ENCODE measurements around the gene TMEM231.

DNA sequence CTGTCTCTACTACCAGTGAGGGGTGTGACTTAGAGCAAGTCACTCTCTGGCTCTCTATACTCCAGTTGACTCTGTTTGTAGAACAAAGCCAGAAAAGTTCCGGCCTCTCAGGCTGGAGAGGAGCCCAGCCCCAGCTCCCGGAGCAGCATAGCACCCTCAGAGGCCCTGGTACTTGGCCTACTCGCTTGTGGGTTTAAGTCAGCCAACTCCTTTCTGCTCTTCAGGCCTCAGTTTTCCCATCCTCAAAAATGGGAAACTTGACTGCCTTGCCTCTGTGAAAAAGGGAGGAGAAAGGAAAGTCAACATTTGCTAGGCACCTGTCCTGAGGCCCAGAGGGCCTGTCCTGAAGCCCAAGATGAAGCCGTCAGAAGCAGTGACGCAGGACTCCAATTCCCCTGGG, 61.9 kb downstream of the TMEM231 start:
- TF ChIP-seq POLR2A (IDR thresholded peaks at IDR 0.05; ENCODE audit: low read length) (no peak), GATA1 (IDR thresholded peaks at IDR 0.05; ENCODE audit: low read depth, low read length) (no peak)

Measured in erythroblast (primary cell).